DOHH2 (cell line): Measurements from ENCODE around the gene ANXA6.

Experiments
- H3F3A ChIP-seq: fragments of 200-600 bp; sonication (generic), shearing (Covaris generic); 2 replicates; pipeline ENCODE4 v1.6.0; 2016; ENCODE audit warnings: antibody characterized with exemption, mild to moderate bottlenecking; ENCODE audit not compliant: control insufficient read depth, insufficient read depth
- H3K27ac ChIP-seq: fragments of 200-600 bp; sonication (generic); 2 replicates; pipeline ENCODE4 v1.5.1; 2014; ENCODE audit warnings: low read depth, mild to moderate bottlenecking, low read length, moderate library complexity
- H3K27me3 ChIP-seq: fragments of 200-600 bp; sonication (generic); 2 replicates; pipeline ENCODE4 v1.6.1; 2014; ENCODE audit warnings: mild to moderate bottlenecking, low read length, mixed read lengths; ENCODE audit not compliant: control insufficient read depth
- H3K36me3 ChIP-seq: fragments of 200-600 bp; sonication (generic); 2 replicates; pipeline ENCODE4 v1.6.1; 2014; ENCODE audit warnings: mild to moderate bottlenecking, low read length, moderate library complexity, mixed read lengths; ENCODE audit not compliant: control insufficient read depth
- H3K4me1 ChIP-seq: fragments of 200-600 bp; sonication (generic); 2 replicates; pipeline ENCODE4 v1.6.1; 2014; ENCODE audit warnings: mild to moderate bottlenecking, low read length, mixed read lengths; ENCODE audit not compliant: control insufficient read depth
- H3K4me2 ChIP-seq: fragments of 200-600 bp; sonication (generic); 2 replicates; pipeline ENCODE4 v1.6.0; 2014; ENCODE audit warnings: mild to moderate bottlenecking, low read length, moderate library complexity
- H3K4me3 ChIP-seq: fragments of 200-600 bp; sonication (generic); 2 replicates; pipeline ENCODE4 v1.5.1; 2014; ENCODE audit warnings: mild to moderate bottlenecking, low read length, mixed read lengths
- H3K79me2 ChIP-seq: fragments of 200-600 bp; sonication (generic); 2 replicates; pipeline ENCODE4 v1.6.1; 2014; ENCODE audit warnings: mild to moderate bottlenecking, low read length, mixed read lengths; ENCODE audit not compliant: control insufficient read depth
- H3K9me2 ChIP-seq: fragments of 200-600 bp; sonication (generic); replicated peaks from 2 replicates; pipeline ENCODE4 v1.6.1; 2014; ENCODE audit warnings: mild to moderate bottlenecking, low read length, mixed read lengths; ENCODE audit not compliant: control insufficient read depth
- H3K9me3 ChIP-seq: fragments of 200-600 bp; sonication (generic); 2 replicates; pipeline ENCODE4 v1.6.1; 2014; ENCODE audit warnings: antibody characterized with exemption, low read length, mixed read lengths; ENCODE audit not compliant: control insufficient read depth, insufficient read depth
- H4K20me1 ChIP-seq: fragments of 200-600 bp; sonication (generic); 2 replicates; pipeline ENCODE4 v1.6.0; 2014; ENCODE audit warnings: low read depth, mild to moderate bottlenecking, antibody characterized with exemption, low read length, moderate library complexity; ENCODE audit not compliant: control insufficient read depth, insufficient read depth
- EZH2phosphoT487 ChIP-seq: fragments of 200-600 bp; sonication (generic); IDR thresholded peaks from 2 replicates; pipeline ENCODE4 v1.6.1; 2017; ENCODE audit warnings: borderline replicate concordance, mild to moderate bottlenecking, antibody characterized with exemption, low read length, moderate library complexity, mixed read lengths
- TF ChIP-seq, protein P1 (sequence below): fragments of 200-600 bp; sonication (generic); IDR thresholded peaks from one replicate; pipeline ENCODE4 v1.5.1; 2014; ENCODE audit warnings: antibody characterized with exemption, mild to moderate bottlenecking, low read depth, low read length; ENCODE audit not compliant: poor library complexity, severe bottlenecking

Gene ANXA6

DNA sequence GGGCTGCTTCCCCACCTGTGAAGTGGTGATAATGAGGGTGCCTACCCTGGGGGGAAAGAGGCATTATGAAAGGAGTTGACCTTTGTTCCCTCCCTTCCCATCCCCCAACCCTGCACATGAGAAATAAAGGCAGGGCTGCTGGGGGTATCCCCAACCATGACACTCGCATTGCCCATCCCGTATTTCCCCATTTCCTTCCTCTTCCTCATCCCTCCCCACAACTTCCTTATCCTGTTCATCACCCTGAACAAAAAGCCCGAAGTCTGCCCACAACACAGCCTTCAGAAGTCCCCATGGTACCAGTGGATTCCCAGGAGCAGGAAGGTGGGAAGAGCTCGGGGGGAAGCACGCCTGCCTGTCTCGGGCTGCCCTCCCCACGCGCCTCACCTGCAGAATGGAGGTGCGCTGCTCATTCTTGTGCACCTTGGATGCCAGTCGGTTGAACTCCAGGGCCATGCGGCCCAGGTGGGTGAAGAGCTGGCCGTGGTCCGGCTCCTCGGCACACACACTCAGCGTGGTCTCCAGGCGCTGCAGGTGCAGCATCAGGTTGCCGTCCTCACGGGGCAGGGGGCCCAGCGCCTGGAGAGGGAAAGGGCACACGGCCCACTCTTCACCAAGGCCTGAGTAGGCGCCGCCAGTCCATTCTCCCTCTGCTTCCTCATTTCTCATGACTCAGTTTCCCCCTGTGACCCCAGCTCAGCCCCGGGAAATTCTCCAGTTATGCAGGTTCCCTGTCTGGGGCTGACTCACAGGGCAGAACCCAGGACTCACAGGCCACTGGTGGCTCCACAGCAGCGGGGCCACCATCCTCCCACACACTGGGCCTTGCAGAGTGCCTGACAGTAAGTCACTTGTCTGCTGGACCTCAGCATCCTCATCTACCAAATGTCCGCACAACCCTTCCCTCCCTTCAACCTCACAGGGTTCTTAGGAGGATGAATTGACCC, 100.9 kb downstream of the ANXA6 start:
- peaks cover 12% of the 10 kb centered on the region for H3K79me2 ChIP-seq
- peaks cover 20% of the 10 kb centered on the region for H3F3A ChIP-seq
- peaks cover 36% of the 10 kb centered on the region for H3K4me1 ChIP-seq
- no peaks in the 10 kb centered on the region for H3K9me2 ChIP-seq
- peaks cover 83% of the 10 kb centered on the region for H3K36me3 ChIP-seq
- TF ChIP-seq EZH2phosphoT487, result no peak
- TF ChIP-seq, protein P1, sequence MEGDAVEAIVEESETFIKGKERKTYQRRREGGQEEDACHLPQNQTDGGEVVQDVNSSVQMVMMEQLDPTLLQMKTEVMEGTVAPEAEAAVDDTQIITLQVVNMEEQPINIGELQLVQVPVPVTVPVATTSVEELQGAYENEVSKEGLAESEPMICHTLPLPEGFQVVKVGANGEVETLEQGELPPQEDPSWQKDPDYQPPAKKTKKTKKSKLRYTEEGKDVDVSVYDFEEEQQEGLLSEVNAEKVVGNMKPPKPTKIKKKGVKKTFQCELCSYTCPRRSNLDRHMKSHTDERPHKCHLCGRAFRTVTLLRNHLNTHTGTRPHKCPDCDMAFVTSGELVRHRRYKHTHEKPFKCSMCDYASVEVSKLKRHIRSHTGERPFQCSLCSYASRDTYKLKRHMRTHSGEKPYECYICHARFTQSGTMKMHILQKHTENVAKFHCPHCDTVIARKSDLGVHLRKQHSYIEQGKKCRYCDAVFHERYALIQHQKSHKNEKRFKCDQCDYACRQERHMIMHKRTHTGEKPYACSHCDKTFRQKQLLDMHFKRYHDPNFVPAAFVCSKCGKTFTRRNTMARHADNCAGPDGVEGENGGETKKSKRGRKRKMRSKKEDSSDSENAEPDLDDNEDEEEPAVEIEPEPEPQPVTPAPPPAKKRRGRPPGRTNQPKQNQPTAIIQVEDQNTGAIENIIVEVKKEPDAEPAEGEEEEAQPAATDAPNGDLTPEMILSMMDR, result no peak
- H3K27me3 ChIP-seq, result no peaks in the 10 kb centered on the region
- H3K4me2 ChIP-seq, result no peak overlapping the region
- no peak overlapping the region for H3K27ac ChIP-seq
- H4K20me1 ChIP-seq, result no peaks in the 10 kb centered on the region; the same call in none of the 2 replicates
- no peaks in the 10 kb centered on the region for H3K9me3 ChIP-seq
- no peak overlapping the region for H3K4me3 ChIP-seq

DNA sequence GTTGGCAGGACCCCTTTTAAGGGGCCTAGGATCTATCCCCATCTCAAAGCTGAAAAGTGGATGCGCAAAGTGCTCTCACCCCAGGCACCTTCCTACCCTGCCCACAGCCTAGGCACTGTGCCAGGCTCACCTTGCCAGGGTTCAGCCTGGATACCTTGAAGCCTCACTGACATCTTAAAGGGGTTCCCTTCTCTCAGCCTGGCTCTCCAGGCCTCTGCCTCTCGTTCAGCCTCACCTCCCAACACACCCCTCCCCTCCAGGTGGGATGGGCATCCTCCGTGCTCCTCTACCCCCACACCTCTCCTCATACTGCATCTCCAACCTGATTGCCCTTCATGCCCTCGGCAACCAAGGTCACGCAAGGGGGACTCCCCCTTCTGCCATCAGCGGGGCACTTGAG, 102.2 kb downstream of the ANXA6 start:
- H3K9me3 ChIP-seq, result no peaks in the 10 kb centered on the region
- no peak overlapping the region for H3K4me3 ChIP-seq
- H3K27ac ChIP-seq, result no peak overlapping the region
- peaks cover 26% of the 10 kb centered on the region for H3K4me1 ChIP-seq
- H4K20me1 ChIP-seq, result no peaks in the 10 kb centered on the region; the same call in none of the 2 replicates
- H3K36me3 ChIP-seq, result peaks cover 79% of the 10 kb centered on the region
- peaks cover 10% of the 10 kb centered on the region for H3F3A ChIP-seq
- peaks cover 12% of the 10 kb centered on the region for H3K79me2 ChIP-seq
- TF ChIP-seq, protein P1, result no peak
- no peak for TF ChIP-seq EZH2phosphoT487
- no peaks in the 10 kb centered on the region for H3K9me2 ChIP-seq
- no peak overlapping the region for H3K4me2 ChIP-seq
- no peaks in the 10 kb centered on the region for H3K27me3 ChIP-seq

DNA sequence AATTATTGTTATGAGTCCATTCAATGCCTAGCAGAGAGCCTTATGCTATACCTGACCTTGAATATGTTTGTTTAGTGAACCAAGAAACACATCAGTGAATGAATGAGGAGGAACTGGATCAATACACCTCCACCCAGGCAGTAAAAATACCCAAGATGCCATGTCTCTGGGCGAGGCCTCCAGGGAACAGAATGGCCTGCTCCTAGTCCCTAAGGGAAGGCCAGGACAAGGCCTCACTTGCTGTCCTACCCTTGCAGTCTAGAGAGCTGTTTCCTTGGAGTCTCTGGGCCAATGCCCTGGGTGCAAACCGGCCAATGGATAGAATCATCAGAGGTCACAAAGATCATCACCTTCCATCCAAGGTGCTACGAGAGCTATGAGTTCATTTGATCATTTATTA, 102.9 kb downstream of the ANXA6 start:
- no peaks in the 10 kb centered on the region for H3K9me3 ChIP-seq
- H3K79me2 ChIP-seq, result peaks cover 12% of the 10 kb centered on the region
- H3K4me1 ChIP-seq, result peaks cover 20% of the 10 kb centered on the region
- peaks cover 7% of the 10 kb centered on the region for H3F3A ChIP-seq
- no peak overlapping the region for H3K4me2 ChIP-seq
- no peaks in the 10 kb centered on the region for H3K27me3 ChIP-seq
- no peak overlapping the region for H3K27ac ChIP-seq
- H3K9me2 ChIP-seq, result no peaks in the 10 kb centered on the region
- TF ChIP-seq, protein P1, result no peak
- TF ChIP-seq EZH2phosphoT487, result no peak
- H3K36me3 ChIP-seq, result peaks cover 78% of the 10 kb centered on the region
- H3K4me3 ChIP-seq, result no peak overlapping the region
- H4K20me1 ChIP-seq, result no peaks in the 10 kb centered on the region; the same call in none of the 2 replicates
